ENCODE measurements around the gene TBCCD1. TPM values are rescaled to one million over a fixed set of nuclear protein-coding genes. Genes with fewer than 3 reads are reported as not detected.

Gene TBCCD1
- total RNA-seq, 1 donor from 2014 or later: 7.1 TPM

DNA sequence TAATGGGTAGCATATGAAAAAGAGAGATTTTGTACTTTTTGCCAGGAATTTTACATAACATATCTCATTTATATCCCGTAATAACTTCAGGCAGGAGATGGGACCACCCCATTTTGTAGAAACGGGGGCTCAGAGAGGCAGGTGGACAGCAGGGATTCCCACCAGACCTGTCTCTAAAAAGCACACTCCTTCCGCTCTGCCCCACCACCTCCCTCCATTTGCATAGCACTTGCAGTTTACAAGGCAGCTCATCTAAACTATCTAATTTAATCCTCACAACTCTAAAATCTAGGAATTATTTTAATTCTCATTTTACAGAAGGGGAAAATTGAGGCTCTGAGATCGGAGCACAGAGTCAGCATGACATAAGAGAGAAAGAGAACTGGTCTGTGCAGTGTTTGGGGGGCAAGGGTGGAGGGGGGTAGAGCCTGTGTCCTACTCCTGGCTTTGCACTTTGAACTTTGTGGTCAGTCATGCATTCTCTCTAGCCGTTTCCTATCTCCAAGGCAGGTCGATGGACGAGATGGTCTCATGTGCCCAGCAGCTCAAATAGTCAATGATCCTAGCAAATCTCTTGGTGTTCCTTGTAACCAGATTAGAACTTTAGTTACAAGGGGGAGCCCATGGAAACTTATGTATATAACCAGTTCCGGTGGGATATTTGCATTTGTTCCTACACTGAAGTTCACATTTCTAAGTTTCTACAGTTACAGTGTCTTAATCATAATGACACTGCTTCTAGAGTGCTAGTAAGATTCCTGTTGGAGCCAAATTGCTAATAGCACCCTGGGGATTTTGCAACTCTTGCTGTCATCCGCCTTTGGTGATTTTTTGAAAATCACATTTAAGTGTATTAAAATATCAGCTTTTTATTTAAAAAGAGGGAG lies 41.5 kb downstream of the TBCCD1 start:
- DNase-seq (no peak), ATAC-seq (no peak)
- intact Hi-C loops (cut with micrococcal nuclease): no loop called here

DNA sequence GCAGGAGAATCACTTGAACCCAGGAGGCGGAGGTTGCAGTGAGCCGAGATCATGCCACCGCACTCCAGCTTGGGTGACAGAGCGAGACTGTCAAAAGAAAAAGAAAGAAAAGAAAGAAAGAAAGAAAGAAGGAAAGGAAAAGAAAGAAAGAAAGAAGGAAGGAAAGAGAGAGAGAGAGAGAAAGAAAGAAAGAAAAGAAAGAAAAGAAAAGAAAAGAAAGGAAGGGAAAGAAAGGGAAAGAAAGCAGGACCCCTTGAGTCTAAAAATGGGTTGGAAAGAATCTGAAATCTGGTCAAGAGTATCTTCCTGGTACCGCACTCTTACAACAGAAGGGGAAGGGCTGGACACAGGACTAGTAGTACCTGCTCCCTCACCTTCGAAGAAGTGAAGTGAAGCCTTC lies 42.5 kb downstream of the TBCCD1 start:
- intact Hi-C loops (cut with micrococcal nuclease): no loop called here
- no peak for ATAC-seq

DNA sequence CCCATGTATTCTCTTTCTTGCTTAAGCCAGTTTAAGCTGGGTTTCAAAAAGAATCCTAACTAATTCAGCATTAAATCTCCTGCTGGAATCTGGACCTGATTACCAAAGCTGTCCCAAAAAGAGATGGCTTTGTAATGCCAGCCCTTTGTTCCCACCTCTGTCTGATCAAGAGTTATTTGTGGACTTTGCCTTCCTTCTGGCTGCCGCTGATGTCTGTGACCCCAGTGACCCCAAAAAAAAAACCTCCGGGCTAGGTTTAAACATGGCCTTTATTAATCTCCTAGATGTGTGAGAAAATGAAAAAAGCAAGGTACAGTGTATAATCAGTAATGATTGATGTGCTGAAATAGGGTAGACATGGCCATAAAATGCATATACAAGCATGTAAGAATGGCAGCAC lies 43.7 kb downstream of the TBCCD1 start:
- DNase-seq: no peak
- intact Hi-C loops (cut with micrococcal nuclease): no loop called here
- no peak for ATAC-seq

More for the DNA sequence above, 42.5 kb downstream of the TBCCD1 start:
- DNase-seq: no peak

DNA sequence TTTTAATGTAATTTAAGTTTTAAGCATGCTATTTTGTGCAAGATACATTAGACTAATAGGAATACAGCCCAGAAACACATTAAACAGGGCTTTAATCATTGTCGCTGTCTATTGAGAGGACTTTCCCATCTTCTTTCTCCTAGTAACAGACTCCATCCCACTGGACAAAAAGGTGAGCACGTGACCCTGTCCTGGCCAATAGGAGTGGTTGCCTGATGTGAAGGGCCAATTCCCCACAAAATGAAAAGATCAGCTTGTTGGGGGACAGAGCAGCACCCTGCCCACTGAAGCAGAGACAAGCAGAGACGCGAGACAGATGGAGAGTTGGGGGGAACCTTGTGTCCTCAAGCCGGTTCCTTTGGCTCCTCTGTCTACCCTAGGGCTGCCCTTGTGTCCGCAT lies 44.1 kb downstream of the TBCCD1 start:
- ATAC-seq (no peak), DNase-seq (no peak)
- intact Hi-C loops (cut with micrococcal nuclease): no loop called here

DNA sequence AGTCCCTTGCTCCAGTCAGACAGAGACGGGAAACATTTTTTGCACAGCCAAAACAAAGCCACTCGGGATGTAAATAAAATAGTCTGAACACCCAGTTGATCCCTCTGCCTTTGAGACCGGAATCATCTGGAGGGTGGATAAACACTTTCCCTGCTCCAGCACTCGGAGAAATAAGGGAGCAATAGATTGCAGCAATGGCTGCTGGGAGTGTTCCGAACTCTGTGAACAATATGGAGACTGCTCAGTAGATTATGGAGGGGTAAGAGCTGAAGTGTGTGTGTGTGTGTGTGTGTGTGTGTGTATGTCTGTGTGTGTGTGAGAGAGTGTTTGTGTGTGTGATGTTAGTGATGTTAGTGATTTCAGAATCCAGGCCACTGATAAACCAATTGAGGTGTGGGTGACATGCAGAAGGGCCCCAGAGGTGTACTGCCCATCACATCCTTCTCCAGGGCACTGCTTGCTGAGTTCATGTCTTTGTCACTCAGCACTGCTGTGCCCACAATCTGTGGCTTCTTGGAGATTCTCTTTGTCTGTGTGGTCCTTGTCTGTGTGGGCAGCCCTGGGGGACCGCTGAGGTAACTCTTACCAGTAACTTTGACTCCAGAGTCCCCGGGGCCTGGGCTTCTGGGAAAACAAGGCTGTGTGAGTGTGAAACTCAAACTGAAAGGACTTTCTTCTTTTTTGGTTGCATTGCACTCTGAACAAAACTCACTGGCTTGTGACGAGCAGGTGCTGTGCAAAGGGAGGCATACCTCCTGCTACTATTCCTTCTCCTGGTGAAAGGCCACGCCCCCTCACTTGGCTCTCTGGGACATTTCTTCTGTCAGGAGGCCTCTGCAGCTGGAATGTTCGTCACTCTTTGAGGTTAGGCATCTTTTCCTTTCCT lies 45.9 kb downstream of the TBCCD1 start:
- intact Hi-C loops (cut with micrococcal nuclease): no loop called here
- no peak for DNase-seq
- no peak for ATAC-seq

DNA sequence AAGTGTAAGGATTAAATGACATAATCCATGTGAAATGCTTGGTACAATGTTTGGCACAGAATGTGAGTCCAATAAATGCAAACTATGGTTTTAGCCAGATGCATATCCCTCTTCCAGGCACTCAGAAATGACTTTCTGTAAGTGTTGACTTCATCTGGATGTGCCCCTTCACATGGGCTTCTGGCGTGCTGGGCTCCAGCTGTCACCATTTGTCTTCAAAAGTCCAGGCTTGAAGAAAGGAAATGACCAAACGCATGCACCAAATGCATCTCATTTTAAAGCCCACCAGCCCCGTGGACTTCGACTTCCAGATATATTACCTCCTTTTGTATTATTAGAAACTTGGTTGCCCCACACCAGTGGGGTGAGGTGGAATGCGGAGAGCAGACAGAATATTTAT lies 46.7 kb downstream of the TBCCD1 start:
- intact Hi-C loops (cut with micrococcal nuclease): no loop called here
- no peak for DNase-seq
- no peak for ATAC-seq

DNA sequence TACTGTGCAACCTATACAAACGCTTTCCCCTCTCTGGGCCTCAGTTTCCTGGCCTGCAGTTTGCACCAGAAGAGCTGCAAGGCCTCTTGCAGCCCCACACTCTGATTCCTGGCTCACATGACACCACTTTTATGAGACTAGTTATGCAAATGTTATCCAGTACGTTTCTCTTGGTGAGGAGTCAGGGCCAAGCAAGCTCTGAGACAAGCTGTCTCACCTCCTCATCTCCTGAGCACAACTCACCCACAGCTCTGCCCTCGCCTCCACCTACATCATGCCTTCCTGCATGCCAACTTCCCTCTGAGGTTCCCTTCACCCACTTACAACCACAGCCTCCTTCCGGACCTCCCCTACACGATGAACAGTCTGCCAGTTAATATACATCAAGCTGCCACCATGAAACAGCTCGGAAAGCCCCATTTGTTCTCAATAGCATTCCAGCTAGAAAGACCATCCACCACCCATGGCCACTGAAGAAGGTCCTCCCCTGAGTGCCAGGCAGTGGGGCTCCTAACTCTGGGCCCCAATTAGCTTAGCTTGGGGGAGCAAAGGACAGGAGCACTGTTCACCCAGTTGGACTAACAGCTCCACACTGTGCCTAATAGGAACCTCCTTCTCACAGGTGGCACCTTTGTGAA lies 48.0 kb downstream of the TBCCD1 start:
- DNase-seq: no peak
- intact Hi-C loops (cut with micrococcal nuclease): no loop called here
- ATAC-seq: no peak

DNA sequence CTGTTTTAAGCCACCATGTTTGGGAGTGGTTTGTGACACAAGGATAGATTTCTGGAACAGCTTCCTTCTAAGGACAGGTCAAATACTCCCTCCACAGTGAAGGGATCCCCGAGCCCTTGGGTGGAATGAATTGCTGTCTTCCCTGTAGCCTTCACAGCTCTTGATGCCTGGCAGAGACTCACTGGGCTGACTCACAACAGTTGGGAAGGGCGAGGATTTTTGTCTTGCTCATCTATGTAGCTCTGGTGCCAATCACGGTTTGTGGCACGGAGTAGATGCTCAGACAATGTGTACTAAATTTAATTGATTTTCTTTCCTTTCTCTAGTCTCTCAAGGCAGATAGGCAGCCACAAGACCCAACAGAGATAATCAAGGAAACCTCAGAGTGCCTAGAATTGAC lies 49.9 kb downstream of the TBCCD1 start:
- DNase-seq: no peak
- intact Hi-C loops (cut with micrococcal nuclease): no loop called here
- no peak for ATAC-seq

DNA sequence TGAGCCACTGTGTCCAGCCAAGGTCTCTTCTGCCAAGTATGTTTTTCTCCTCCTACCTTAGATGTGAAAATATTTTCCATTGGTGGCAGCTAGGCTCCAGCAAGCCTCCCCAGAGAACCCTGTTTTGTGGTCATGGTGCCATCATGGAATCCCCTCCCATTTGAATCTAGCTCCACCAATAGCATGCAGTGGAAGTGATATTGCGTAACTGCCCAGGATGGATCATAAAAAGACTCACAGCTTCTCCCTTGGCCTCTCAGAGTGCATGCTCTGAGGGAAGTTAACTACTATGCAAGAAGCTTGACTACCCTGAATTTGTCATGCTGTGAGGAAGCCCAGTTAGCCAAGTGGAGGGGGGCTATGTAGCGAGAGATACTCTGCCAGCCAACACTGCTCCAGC lies 50.5 kb downstream of the TBCCD1 start:
- intact Hi-C loops (cut with micrococcal nuclease): no loop called here
- ATAC-seq (no peak), DNase-seq (no peak)

DNA sequence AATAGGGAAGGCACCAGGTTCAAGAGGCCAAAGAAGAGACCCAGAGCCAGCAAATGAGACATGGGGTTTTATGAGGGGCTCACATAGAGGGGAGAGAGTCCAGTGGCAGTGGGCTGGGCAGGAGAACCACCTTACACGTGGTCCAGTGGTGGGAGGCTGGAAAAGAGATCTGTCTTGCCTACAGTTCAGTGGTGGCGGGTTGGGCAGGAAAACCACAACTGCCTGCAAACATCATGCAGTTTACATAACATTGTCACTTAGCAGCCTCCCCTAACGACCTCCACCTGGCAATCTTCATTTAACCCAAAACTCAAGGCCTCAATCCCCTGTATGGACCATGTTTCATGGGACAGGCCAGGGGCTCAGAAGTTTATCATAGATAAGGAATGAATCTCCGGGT lies 52.0 kb downstream of the TBCCD1 start:
- intact Hi-C loops (cut with micrococcal nuclease): no loop called here
- DNase-seq (no peak), ATAC-seq (no peak)

DNA sequence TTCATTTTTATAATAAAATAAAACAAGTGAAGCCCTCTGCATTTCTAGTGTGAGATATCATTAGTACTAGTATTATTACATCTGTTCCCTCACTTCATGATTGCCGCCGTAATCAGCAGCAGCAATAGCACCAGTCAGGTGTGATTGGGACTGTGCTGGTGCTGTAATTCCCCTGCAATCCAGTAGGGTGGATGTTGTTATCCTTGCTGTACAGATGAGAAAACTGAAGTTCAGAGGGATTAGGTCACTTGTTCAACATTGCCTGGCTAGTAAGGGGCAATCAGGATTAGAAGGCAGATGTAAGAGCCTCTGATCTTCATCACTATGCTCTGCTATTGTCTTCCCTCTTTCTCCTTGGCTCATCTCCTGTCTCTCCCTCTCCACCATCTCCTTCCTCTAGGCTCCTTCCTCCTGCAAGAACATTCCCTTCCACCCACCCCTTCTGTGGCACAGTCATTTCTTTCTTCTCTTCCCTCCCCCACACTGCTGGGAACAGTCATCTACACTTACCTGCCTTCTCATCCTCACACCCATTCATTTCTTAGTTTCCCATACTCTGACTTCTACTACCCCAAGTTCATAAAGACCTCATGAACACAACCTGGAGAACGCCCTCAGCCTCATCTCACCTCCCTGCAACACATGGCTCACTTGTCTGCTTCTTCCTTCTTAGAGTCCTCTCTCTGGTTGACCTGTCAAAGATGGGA lies 52.7 kb downstream of the TBCCD1 start:
- ATAC-seq: no peak
- no peak for DNase-seq

DNA sequence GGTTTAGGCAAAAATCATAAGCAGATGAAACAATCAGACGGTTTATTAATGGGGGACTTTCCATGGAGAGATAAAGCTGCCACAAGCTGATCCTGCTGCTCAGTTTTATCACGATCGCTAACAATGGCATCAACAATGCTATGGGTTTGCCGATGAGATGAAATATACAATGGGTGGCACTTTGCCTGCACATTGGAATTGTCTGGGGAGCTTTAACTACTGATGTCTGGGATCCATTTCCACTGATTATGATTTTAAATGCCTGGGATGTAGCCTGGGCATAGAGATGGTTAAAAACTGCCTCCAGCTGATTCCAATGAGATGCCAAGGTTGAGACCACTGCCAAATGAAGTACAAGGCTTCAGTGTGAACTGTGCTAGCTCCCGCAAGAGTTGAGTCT lies 53.8 kb downstream of the TBCCD1 start:
- DNase-seq: no peak
- no peak for ATAC-seq
- intact Hi-C loops (cut with micrococcal nuclease): no loop called here

More for the DNA sequence above, 52.7 kb downstream of the TBCCD1 start:
- intact Hi-C loops (cut with micrococcal nuclease): no loop called here

DNA sequence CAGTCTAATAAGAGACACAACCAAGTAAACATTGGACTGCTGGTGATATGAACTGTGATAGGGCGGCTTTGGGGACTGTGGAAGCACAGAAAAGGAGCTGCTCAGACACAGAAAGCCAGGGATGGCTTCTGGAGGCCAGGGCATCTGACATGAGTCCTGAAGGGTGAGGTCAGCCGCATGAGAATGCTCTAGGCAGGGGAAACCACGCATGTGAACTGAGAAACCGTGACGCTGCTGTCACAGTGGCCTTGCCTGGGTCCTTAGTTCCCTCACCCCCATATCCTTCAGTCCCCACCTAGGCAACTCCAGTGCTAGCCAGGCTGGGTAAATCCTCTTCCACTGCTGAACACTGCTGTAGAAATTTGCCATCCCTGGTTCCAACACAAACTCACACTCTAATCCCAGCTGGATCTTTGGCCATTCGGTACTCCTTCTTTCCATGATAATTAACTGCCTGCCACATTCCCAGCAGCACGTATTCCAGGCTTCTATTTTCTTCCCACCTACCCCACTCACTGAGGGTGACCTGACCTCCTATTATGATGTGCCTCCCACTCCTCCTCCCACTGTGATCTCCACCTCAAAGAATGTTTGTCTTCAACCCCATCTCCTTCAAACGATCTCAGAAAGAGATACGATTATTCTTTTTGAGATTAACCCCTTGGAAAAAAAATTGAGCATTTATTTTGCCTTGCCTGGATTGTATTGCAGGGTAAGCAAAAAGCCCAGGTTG lies 54.4 kb downstream of the TBCCD1 start:
- DNase-seq (no peak), ATAC-seq (no peak)
- intact Hi-C loops (cut with micrococcal nuclease): no loop called here

DNA sequence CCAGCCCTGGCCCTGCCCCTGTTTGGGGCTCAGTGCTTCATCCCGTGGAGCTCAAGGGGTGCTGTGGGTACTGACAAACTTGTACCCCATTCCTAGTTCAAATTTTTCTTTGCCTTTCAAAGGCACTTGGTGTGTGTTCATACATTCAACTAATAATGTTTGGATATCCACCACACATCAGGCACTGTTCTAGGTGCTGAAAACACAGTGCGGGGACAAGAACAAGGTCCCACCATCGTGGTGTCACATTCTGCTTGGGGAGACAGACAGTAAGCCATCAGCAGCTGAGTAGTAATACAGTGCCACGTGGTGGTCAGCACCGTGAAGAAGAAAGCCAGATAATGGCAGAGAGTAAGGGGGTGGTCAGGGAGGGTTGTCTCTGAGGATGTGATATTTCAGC lies 55.4 kb downstream of the TBCCD1 start:
- no peak for ATAC-seq
- intact Hi-C loops (cut with micrococcal nuclease): no loop called here
- DNase-seq: no peak

DNA sequence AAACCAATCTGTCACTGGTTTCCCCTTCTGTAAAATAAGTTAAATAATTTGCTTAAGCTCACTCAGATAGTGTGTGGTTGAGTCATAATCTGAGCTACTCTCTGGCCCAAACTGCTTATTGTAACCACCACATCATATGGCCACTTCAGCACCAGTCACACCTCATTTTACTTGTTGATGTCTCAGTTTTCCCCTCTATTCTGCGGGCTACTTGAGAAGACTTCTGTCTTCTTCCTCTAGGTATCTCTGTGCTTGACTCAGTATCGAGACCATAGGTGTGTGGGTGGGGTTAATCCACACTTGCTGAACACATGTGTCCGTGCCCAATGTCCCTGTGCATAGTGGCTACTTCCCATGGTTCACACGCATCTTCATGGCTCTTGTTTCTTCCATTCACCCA lies 55.9 kb downstream of the TBCCD1 start:
- DNase-seq (no peak), ATAC-seq (no peak)
- intact Hi-C loops (cut with micrococcal nuclease): no loop called here

DNA sequence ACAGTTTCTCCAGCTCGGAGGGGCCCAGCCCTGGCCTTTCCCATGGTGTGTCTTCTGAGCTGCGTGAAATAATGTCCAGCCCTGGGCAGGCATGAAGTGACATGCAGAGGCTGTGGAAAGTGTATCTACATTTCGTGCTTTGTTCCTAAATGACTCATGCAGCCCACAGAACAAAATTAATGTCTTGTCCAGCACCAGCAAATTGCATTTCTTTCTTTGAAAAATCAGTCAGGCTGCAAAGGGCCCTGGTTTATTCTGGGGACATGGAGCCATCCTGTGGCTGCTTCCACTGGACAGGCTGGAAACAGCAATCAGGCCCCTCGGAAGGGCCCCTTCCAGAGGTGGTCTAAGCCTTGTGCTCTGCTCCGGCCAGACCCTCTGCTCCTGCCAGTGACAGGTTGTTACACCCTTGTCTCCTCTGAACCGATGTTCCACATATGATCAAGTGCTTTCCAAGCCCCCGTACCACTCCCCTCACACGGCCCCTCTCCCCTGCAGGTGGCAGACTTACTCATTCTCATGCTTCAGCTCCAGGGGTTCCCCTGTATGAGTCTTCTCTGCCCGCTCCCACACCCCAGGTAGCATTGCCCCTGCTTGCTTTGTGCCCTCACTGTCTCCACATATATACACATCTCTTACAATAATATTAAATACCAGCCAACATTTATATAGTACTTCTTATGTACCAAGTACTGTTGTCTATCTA lies 56.6 kb downstream of the TBCCD1 start:
- DNase-seq (no peak), ATAC-seq (peak; percentile 53)
- intact Hi-C loops (cut with micrococcal nuclease): no loop called here

DNA sequence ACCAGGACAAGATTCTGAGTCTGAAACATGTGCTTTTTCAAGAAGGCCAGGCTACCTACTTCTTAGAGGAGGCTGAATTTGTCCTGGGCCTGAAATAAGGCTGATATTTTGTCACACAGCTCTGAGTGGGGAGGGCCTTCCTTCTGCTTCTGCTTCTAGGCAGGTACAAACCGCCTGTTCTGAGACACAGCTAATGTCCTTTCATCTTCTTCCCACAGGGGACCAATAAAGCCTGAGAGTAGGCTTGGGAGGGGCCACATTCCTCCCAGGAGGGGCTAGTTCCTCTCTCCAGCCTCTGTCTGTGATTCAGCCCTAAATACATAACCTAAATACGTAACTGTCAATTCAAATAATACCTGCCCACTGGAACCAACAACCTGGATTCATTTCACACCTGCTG lies 57.7 kb downstream of the TBCCD1 start:
- no peak for DNase-seq
- no peak for ATAC-seq
- intact Hi-C loops (cut with micrococcal nuclease): no loop called here

DNA sequence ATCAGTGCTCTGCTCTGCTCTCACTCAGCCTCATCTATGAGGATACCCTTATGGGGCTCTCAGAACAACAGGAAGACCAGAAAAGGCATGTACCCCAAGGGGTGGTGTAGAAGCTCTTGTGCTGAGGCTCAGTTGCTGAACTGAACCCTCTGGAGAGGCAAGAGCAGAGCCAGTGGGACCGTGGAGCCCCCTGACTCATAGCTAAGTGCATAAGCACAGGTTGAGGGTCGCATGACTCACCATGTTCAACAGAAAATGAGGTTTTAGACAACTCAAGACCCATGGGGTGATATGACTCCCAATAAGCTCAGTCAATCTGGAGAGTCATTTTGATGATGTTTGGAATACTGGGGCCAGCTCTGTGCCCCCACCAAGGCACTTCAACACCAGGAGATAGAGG lies 60.3 kb downstream of the TBCCD1 start:
- ATAC-seq (no peak), DNase-seq (no peak)
- intact Hi-C loops (cut with micrococcal nuclease): no loop called here

Data from left ventricle myocardium superior (tissue), 1 donor.